Pancreas (tissue), 10 donors: ENCODE measurements around the gene LIF. TPM values are rescaled to one million over a fixed set of nuclear protein-coding genes. Genes with fewer than 3 reads are reported as not detected.

Experiments
- ATAC-seq, 4 donors: fragments of 200-7000 bp; cut with Tn5 transposase; one replicate each; pipeline versions ENCODE4 v1.8.0 to v1.9.1; 2020; ENCODE audit warnings: mild to moderate bottlenecking in 4 of 4, moderate library complexity in 4 of 4
- DNase-seq, 6 donors: peaks; one replicate each; pipeline ENCODE4 v3.0.0-alpha.2; 2020
- FAIRE-seq: peaks from 2 replicates; lab custom pipeline; 2012; peaks lifted over from hg19 to GRCh38; lab: Jason Lieb, UNC
- H3K27ac ChIP-seq, 4 donors: fragments of 200-600 bp; sonication (generic); 1 replicate in 3 of 4; 2 replicates in 1 of 4; pipeline versions ENCODE4 v1.5.0 to v1.8.0; 2020
- H3K27me3 ChIP-seq, 4 donors: fragments of 200-600 bp; one replicate each; pipeline ENCODE4 v1.8.0; 2021
- H3K36me3 ChIP-seq, 3 donors: fragments of 200-600 bp; sonication (generic) in 1 of 3; one replicate each; pipeline versions ENCODE4 v1.5.0 to v1.8.0; 2020 to 2021
- H3K4me1 ChIP-seq, 3 donors: fragments of 200-600 bp; one replicate each; pipeline ENCODE4 v1.8.0; 2021
- H3K4me3 ChIP-seq, 4 donors: fragments of 200-600 bp; sonication (generic) in 2 of 4; one replicate each; pipeline versions ENCODE4 v1.5.0 to v1.8.0; 2020 to 2021
- H3K9me3 ChIP-seq, 4 donors: fragments of 200-600 bp; one replicate each; pipeline ENCODE4 v1.8.0; 2021
- WGBS, 2 donors: extraction: QIAGEN DNeasy Blood & Tissue Kit; methylation state at CpG; one replicate each; pipeline ENCODE4 v1.1.7; 2013; 5-methylcytosine and 5-hydroxymethylcytosine counted together
- intact Hi-C, 3 donors: fragments of 100-400 bp; cut with DNase I; formaldehyde crosslinking; loops; one replicate each; pipeline versions ENCODE4 v1.11.1 to v1.14.2; 2022
- polyA plus RNA-seq, 2 donors: library from polyadenylated mRNA; stranded (reverse); fragments of 200-250 nt; gene quantifications; one replicate each; pipeline ENCODE4 v1.2.3, GENCODE V29; 2013
- total RNA-seq, 6 donors: library from RNA; stranded (reverse); fragmentation: NEBNext Ultra II Directional in 4 of 6; extraction: Animal tissue kit (Norgen Biotek cat#: 25700) in 4 of 6; gene quantifications; one replicate each; pipeline versions ENCODE4 v1.2.1 to v1.2.4, GENCODE V29; 2021 to 2023
- TF ChIP-seq, protein P1 (sequence below), 4 donors: fragments of 200-600 bp; sonication (generic) in 3 of 4; IDR thresholded peaks; one replicate each; pipeline versions ENCODE4 v1.5.0 to v1.8.0; 2021; ENCODE audit warnings: antibody characterized with exemption in 4 of 4
- donor health status: healthy with polysubstance abuse.
- donor health status: DM: no; HTN: no; CAD: no; lungs with moderate emphysema.
- donor health status: DM: no; HTN: no; CAD: no.
- donor health status: control.
- donor health status: control.
- donor health status: Bipolar disorder and iron deficiency.
- donor health status: DM: yes; HTN: yes; CAD: no.
- donor health status: DM: no; HTN: no; CAD: no.
- donor health status: DM: no; HTN: no; CAD: no.
- donor health status: DM: yes; HTN: yes; CAD: no.

LIF gene
- total and polyA plus RNA-seq, 8 donors, result 0.32 to 5.8 (median 2.3) TPM

GRCh38 chr22:30265823-30266444 is 19.4 kb upstream of the LIF start:
- Histone ChIP-seq H3K36me3 (no peaks in the 10 kb centered on the region), H3K4me1 (no peaks in the 10 kb centered on the region), H3K9me3 (no peaks in the 10 kb centered on the region), H3K27ac (peak overlapping the region in 2 of 4 donors; percentile 62 to 68), H3K27me3 (no peaks in the 10 kb centered on the region), H3K4me3 (peak overlapping the region in 1 of 4 donors; percentile 32)
- 74 to 78% methylated on average over 24 of the region's 24 CpGs for WGBS, 2 donors
- no peak for FAIRE-seq
- TF ChIP-seq, protein P1, sequence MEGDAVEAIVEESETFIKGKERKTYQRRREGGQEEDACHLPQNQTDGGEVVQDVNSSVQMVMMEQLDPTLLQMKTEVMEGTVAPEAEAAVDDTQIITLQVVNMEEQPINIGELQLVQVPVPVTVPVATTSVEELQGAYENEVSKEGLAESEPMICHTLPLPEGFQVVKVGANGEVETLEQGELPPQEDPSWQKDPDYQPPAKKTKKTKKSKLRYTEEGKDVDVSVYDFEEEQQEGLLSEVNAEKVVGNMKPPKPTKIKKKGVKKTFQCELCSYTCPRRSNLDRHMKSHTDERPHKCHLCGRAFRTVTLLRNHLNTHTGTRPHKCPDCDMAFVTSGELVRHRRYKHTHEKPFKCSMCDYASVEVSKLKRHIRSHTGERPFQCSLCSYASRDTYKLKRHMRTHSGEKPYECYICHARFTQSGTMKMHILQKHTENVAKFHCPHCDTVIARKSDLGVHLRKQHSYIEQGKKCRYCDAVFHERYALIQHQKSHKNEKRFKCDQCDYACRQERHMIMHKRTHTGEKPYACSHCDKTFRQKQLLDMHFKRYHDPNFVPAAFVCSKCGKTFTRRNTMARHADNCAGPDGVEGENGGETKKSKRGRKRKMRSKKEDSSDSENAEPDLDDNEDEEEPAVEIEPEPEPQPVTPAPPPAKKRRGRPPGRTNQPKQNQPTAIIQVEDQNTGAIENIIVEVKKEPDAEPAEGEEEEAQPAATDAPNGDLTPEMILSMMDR (IDR thresholded peaks at IDR 0.05), result no peak
- DNase-seq, result peak in 2 of 6 donors; percentile 58 to 65
- peak in 3 of 4 donors; percentile 24 to 51 (median 48) for ATAC-seq
- intact Hi-C loops, result no loop called here

GRCh38 chr22:30265131-30265720 is 18.7 kb upstream of the LIF start:
- DNase-seq, result peak in 1 of 6 donors; percentile 50

DNA sequence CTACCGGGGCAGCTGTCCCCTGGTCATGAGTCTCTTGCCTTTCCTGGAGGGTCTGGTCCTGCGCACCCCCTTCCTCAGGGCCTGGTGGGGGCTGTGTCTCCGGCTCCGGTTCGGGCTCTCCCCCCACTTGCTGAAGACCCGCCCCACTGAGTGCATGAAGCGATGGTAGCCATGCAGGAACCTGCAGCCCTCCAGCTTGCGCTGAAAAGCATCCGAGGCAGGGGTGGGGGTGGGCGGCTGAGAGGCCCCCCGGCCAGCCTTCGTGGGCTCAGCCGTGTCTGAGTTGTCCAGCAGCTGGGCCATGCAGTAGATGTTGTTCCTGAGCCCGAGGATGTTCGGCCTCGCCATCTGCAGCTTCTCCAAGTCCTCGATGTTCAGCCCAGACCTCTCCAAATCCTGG is 17.3 kb upstream of the LIF start:
- Histone ChIP-seq H3K36me3 (no peaks in the 10 kb centered on the region), H3K4me1 (no peaks in the 10 kb centered on the region), H3K27ac (no peak overlapping the region), H3K9me3 (no peaks in the 10 kb centered on the region), H3K4me3 (no peak overlapping the region), H3K27me3 (no peaks in the 10 kb centered on the region)
- DNase-seq (peak in 1 of 6 donors; percentile 51), ATAC-seq (no peak), FAIRE-seq (no peak)
- TF ChIP-seq, protein P1 (IDR thresholded peaks at IDR 0.05), result no peak
- 84 to 87% methylated on average over 17 of the region's 17 CpGs for WGBS, 2 donors
- intact Hi-C loops, result loop anchor here in 2 of 3 donors (5.0 kb wide), 1 partner anchor 123 kb away; the partner anchor contains the start of gene RNF215 (in 2 of the 2)

More at GRCh38 chr22:30265131-30265720, 18.7 kb upstream of the LIF start:
- Histone ChIP-seq H3K36me3 (no peaks in the 10 kb centered on the region), H3K27me3 (no peaks in the 10 kb centered on the region), H3K4me3 (no peak overlapping the region), H3K4me1 (no peaks in the 10 kb centered on the region), H3K27ac (no peak overlapping the region), H3K9me3 (no peaks in the 10 kb centered on the region)
- no peak for FAIRE-seq
- TF ChIP-seq, protein P1 (IDR thresholded peaks at IDR 0.05), result no peak
- no peak for ATAC-seq
- 79 to 84% methylated on average over 9 of the region's 9 CpGs for WGBS, 2 donors
- intact Hi-C loops, result no loop called here

DNA sequence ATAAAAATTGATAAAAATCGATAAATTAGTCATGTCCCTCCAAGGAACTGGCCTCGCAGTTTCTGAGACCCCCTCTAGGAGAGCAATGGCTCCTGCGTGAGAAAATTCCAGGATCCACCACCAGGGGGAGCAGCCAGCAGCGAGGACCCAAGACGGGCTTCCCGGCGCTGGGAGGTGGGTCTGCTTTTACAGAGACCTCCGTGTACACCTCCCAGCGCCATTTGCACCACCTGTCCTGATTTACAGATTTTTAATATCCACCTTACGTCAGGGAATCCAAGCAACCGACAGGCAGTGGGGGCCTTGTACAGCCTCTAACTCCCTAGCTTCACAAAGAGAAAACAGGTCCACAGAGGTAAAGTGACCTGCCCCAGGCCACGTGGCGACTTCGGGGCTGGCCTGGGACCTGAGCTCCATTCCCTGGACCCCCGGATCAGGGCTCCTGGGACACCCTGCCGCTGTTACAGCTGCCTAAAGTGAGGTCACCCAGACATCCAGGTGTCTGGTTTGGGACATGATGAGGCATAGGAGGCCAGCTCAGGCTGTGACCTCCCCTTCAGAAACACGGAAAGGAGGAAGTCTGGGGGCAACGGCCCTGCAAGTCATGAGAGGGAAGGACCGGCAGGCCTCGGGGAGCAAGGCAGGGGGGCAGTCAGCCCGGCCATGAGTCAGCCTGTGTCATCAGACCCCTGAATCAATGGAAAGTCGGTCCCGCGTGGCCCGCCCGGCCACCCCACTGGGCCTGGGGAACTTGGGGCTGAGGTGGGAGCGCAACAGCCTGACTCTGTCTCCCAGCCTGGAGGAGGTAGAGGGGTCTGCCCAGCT is 16.6 kb upstream of the LIF start:
- TF ChIP-seq, protein P1 (IDR thresholded peaks at IDR 0.05), result peak; percentile 97 to 98 (median 98)
- DNase-seq (peak; percentile 43 to 91 (median 77)), FAIRE-seq (no peak)

More for the DNA sequence above, 16.6 kb upstream of the LIF start:
- no peaks in the 10 kb centered on the region for H3K9me3 ChIP-seq
- intact Hi-C loops, result loop anchor here in 2 of 3 donors (5.0 kb wide), 1 partner anchor 124 kb away; the partner anchor contains the start of gene RNF215 (in 2 of the 2)
- H3K27ac ChIP-seq, result no peak overlapping the region
- H3K4me3 ChIP-seq, result peak overlapping the region in 1 of 4 donors; percentile 22
- no peaks in the 10 kb centered on the region for H3K4me1 ChIP-seq
- ATAC-seq, result peak; percentile 56 to 80 (median 66)
- H3K36me3 ChIP-seq, result no peaks in the 10 kb centered on the region
- WGBS, 2 donors, result 25 to 27% methylated on average over 27 of the region's 27 CpGs
- H3K27me3 ChIP-seq, result no peaks in the 10 kb centered on the region
